ENCODE data around the gene CASP8.

CASP8 gene

DNA sequence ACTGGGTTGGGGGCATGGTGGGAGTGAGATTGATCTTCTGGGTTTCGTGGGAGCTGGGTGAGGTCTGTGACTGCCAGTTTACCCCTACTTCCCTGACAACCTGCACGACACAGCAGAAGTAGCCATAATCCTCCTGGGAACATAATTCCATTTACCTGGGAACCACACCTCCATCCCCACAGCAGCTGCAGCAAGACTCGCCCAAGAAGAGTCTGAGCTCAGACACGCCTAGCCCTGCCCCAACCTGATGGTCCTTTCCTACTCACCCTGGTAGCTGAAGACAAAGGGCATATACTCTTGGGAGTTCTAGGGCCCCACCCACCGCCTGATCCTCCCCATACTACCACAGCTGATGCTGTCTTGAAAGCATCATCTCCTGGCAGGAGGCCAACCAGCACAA is 53.0 kb downstream of the CASP8 start:
- H3K9ac ChIP-seq (ENCODE audit: insufficient read length): no peak overlapping the region

DNA sequence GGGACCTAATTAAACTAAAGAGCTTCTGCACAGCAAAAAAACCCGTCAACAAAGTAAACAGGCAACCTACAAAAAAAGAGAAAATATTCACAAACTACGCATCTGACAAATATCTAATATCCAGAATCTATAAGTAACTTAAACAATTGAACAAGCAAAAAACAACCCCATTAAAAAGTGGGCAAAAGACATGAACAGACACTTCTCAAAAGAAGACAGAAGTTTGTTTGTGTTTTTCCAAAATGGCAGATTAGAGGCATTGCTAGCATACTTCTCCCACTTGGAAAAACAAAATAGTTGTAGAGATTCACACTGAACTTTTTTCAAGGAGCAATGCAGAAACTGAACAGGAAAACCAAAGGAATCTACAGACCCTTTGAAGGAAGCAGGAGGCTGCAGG is 59.2 kb downstream of the CASP8 start:
- DNase-seq (ENCODE audit: low read depth, low spot score): no peak
- no peak overlapping the region for H3K4me3 ChIP-seq
- TF ChIP-seq FOXP2 (optimal IDR thresholded peaks at IDR 0.05; ENCODE audit: control extremely low read depth, extremely low read length, insufficient read depth): no peak
- TF ChIP-seq EZH2 (IDR thresholded peaks at IDR 0.05): no peak
- TF ChIP-seq POLR2AphosphoS5 (IDR thresholded peaks at IDR 0.05; ENCODE audit: borderline replicate concordance, low read depth, low read length): no peak

More for the DNA sequence above, 53.0 kb downstream of the CASP8 start:
- TF ChIP-seq POLR2AphosphoS5 (IDR thresholded peaks at IDR 0.05; ENCODE audit: borderline replicate concordance, low read depth, low read length): no peak
- no peak for TF ChIP-seq FOXP2 (optimal IDR thresholded peaks at IDR 0.05; ENCODE audit: control extremely low read depth, extremely low read length, insufficient read depth)
- no peak for TF ChIP-seq EZH2 (IDR thresholded peaks at IDR 0.05)
- Histone ChIP-seq H3K4me3 (no peak overlapping the region), H3K27ac (no peak overlapping the region), H3K36me3 (ENCODE audit: insufficient read depth, low read length) (no peaks in the 10 kb centered on the region), H3K9me3 (ENCODE audit: low read depth, low read length) (no peaks in the 10 kb centered on the region)
- no peak for DNase-seq (ENCODE audit: low read depth, low spot score)

GRCh38 chr2:201320257-201320656 is 59.9 kb downstream of the CASP8 start:
- Histone ChIP-seq H3K9ac (ENCODE audit: insufficient read length) (no peak overlapping the region), H3K9me3 (ENCODE audit: low read depth, low read length) (no peaks in the 10 kb centered on the region), H3K4me3 (no peak overlapping the region), H3K27ac (no peak overlapping the region), H3K36me3 (ENCODE audit: insufficient read depth, low read length) (no peaks in the 10 kb centered on the region)
- TF ChIP-seq EZH2 (IDR thresholded peaks at IDR 0.05) (no peak), POLR2AphosphoS5 (IDR thresholded peaks at IDR 0.05; ENCODE audit: borderline replicate concordance, low read depth, low read length) (no peak), FOXP2 (optimal IDR thresholded peaks at IDR 0.05; ENCODE audit: control extremely low read depth, extremely low read length, insufficient read depth) (no peak)
- DNase-seq (ENCODE audit: low read depth, low spot score): no peak

More for the DNA sequence above, 59.2 kb downstream of the CASP8 start:
- Histone ChIP-seq H3K27ac (no peak overlapping the region), H3K9me3 (ENCODE audit: low read depth, low read length) (no peaks in the 10 kb centered on the region), H3K36me3 (ENCODE audit: insufficient read depth, low read length) (no peaks in the 10 kb centered on the region), H3K9ac (ENCODE audit: insufficient read length) (no peak overlapping the region)

- no peak overlapping the region for H3K27ac ChIP-seq
- no peaks in the 10 kb centered on the region for H3K9me3 ChIP-seq (ENCODE audit: low read depth, low read length)
- no peak overlapping the region for H3K4me3 ChIP-seq
- TF ChIP-seq EZH2 (IDR thresholded peaks at IDR 0.05) (no peak), POLR2AphosphoS5 (IDR thresholded peaks at IDR 0.05; ENCODE audit: borderline replicate concordance, low read depth, low read length) (no peak), FOXP2 (optimal IDR thresholded peaks at IDR 0.05; ENCODE audit: control extremely low read depth, extremely low read length, insufficient read depth) (no peak)
- no peaks in the 10 kb centered on the region for H3K36me3 ChIP-seq (ENCODE audit: insufficient read depth, low read length)
- H3K9ac ChIP-seq (ENCODE audit: insufficient read length): no peak overlapping the region
- no peak for DNase-seq (ENCODE audit: low read depth, low spot score)
Measured at GRCh38 chr2:201320701-201321100, 60.4 kb downstream of the CASP8 start.

DNA sequence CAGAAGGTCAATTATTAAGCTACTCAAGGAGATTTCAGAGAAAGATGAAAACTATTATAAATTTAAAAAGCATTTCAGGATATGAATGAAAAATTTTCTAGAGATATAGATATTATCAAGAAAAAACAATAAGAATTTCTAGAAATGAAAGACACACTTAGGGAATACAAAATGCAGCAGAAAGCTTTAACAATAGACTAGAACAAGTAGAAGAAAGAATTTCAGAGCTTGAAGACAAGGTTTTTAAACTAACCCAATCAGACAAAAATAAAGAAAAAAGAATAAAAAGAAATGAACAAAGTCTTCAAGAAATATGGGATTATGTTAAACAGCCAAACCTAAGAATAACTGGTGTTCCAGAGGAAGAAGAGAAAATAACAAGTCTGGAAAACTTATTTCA is 62.4 kb downstream of the CASP8 start:
- Histone ChIP-seq H3K27ac (no peak overlapping the region), H3K4me3 (no peak overlapping the region), H3K9me3 (ENCODE audit: low read depth, low read length) (0 out of 2 replicates have a peak, but pooled peaks cover 4% of the 10 kb centered on the region), H3K9ac (ENCODE audit: insufficient read length) (no peak overlapping the region), H3K36me3 (ENCODE audit: insufficient read depth, low read length) (no peaks in the 10 kb centered on the region)
- no peak for DNase-seq (ENCODE audit: low read depth, low spot score)
- TF ChIP-seq FOXP2 (optimal IDR thresholded peaks at IDR 0.05; ENCODE audit: control extremely low read depth, extremely low read length, insufficient read depth) (no peak), EZH2 (IDR thresholded peaks at IDR 0.05) (no peak), POLR2AphosphoS5 (IDR thresholded peaks at IDR 0.05; ENCODE audit: borderline replicate concordance, low read depth, low read length) (no peak)

DNA sequence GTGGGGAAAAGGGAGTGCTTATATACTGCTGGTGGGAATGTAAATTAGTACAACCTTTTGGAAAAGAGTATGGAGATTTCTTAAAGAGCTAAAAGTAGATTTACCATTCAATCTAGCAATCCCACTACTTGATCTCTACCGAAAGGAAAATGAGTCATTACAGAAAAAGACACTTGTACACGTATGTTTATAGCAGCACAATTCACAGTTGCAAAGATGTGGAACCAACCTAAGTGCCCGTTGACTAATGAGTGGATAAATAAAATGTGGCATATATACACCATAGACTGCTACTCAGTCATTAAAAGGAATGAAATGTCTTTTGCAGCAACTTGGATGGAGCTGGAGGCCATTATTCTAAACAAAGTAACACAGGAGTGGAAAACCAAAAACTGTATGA is 67.3 kb downstream of the CASP8 start:
- H3K9me3 ChIP-seq (ENCODE audit: low read depth, low read length): 0 out of 2 replicates have a peak, but pooled peaks cover 4% of the 10 kb centered on the region
- no peak for DNase-seq (ENCODE audit: low read depth, low spot score)
- no peaks in the 10 kb centered on the region for H3K36me3 ChIP-seq (ENCODE audit: insufficient read depth, low read length)
- no peak overlapping the region for H3K27ac ChIP-seq
- H3K4me3 ChIP-seq: no peak overlapping the region
- TF ChIP-seq FOXP2 (optimal IDR thresholded peaks at IDR 0.05; ENCODE audit: control extremely low read depth, extremely low read length, insufficient read depth) (no peak), POLR2AphosphoS5 (IDR thresholded peaks at IDR 0.05; ENCODE audit: borderline replicate concordance, low read depth, low read length) (no peak), EZH2 (IDR thresholded peaks at IDR 0.05) (no peak)
- H3K9ac ChIP-seq (ENCODE audit: insufficient read length): no peak overlapping the region

- no peak overlapping the region for H3K9ac ChIP-seq (ENCODE audit: insufficient read length)
Measured at GRCh38 chr2:201329409-201329808, 69.1 kb downstream of the CASP8 start.

More at GRCh38 chr2:201329409-201329808, 69.1 kb downstream of the CASP8 start:
- no peak for TF ChIP-seq POLR2AphosphoS5 (IDR thresholded peaks at IDR 0.05; ENCODE audit: borderline replicate concordance, low read depth, low read length)
- Histone ChIP-seq H3K36me3 (ENCODE audit: insufficient read depth, low read length) (no peaks in the 10 kb centered on the region), H3K4me3 (no peak overlapping the region), H3K27ac (no peak overlapping the region), H3K9me3 (ENCODE audit: low read depth, low read length) (0 out of 2 replicates have a peak, but pooled peaks cover 4% of the 10 kb centered on the region)
- no peak for DNase-seq (ENCODE audit: low read depth, low spot score)

Data from SK-N-MC (cell line).